SKM-1 treated with dmso at 0.1 percent for 144 hours (cell line): ENCODE measurements around the gene PSMA7.

Experiments used
- DNase-seq: peaks from one replicate; lab custom pipeline; 2025; ENCODE audit not compliant: unreplicated experiment; lab: John Stamatoyannopoulos, UW

PSMA7 gene

GRCh38 chr20:62096421-62097380 lies 46.5 kb downstream of the PSMA7 start:
- no peak for DNase-seq

GRCh38 chr20:62089393-62089792 lies 53.8 kb downstream of the PSMA7 start:
- no peak for DNase-seq

- no peak for DNase-seq
These were observed 54.7 kb downstream of the PSMA7 start for GRCh38 chr20:62088258-62089127.

- no peak for DNase-seq
These were observed 55.6 kb downstream of the PSMA7 start for GRCh38 chr20:62087632-62088031.

- no peak for DNase-seq
These were observed 56.0 kb downstream of the PSMA7 start for GRCh38 chr20:62087227-62087626.
